Muscle of arm (tissue), 12 donors: ENCODE data around the gene CGB7. TPM values are rescaled to one million over a fixed set of nuclear protein-coding genes. Genes with fewer than 3 reads are reported as not detected.
"Not testable (repeated sequence)": the region's sequence is repeated elsewhere in the genome, so short reads cannot be mapped to it uniquely, and the experiment has no call there.

Experiments used
- DNase-seq: peaks from one replicate; pipeline ENCODE4 v3.0.0-alpha.2; 2013
- polyA plus RNA-seq, 12 donors: library from polyadenylated mRNA; unstranded; fragments of 120-200 nt; gene quantifications; one replicate each; pipeline ENCODE4 v1.2.1, GENCODE V29; 2013; ENCODE audit not compliant: insufficient read length in 12 of 12

The CGB7 gene
- polyA plus RNA-seq, 12 donors = 0.33 to 2.1 (median 0.84) TPM; not detected in 2

- DNase-seq = no peak
Measured at GRCh38 chr19:49073514-49074378, 16.2 kb upstream of the CGB7 start.

- no peak for DNase-seq
Measured at GRCh38 chr19:49071860-49072547, 14.5 kb upstream of the CGB7 start.

GRCh38 chr19:49070416-49070815 lies 12.9 kb upstream of the CGB7 start:
- no peak for DNase-seq

- no peak for DNase-seq
Measured at GRCh38 chr19:49069026-49069425, 11.5 kb upstream of the CGB7 start.

- no peak for DNase-seq
Measured at GRCh38 chr19:49067554-49067953, 10.0 kb upstream of the CGB7 start.

GRCh38 chr19:49065905-49066512 lies 8.5 kb upstream of the CGB7 start:
- no peak for DNase-seq

- no peak for DNase-seq
Measured at GRCh38 chr19:49064768-49065611, 7.4 kb upstream of the CGB7 start, which contains the start of gene NTF4. Gene NTF4, minus strand, starts transcription at chr19:49064818. Its CDS starts 2,821 bp downstream, at chr19:49061997.

GRCh38 chr19:49064029-49064629 lies 6.6 kb upstream of the CGB7 start:
- no peak for DNase-seq

- DNase-seq = no peak
Measured at GRCh38 chr19:49061445-49061844, 3.9 kb upstream of the CGB7 start.

- DNase-seq = no peak
Measured at GRCh38 chr19:49061000-49061399, 3.5 kb upstream of the CGB7 start.

- DNase-seq = no peak
Measured at GRCh38 chr19:49059053-49059452, 1.5 kb upstream of the CGB7 start.

- no peak for DNase-seq
Measured at GRCh38 chr19:49058562-49058961, 1.0 kb upstream of the CGB7 start.

- not testable (repeated sequence) for DNase-seq
Measured at GRCh38 chr19:49056902-49057596, 500 bp downstream of the CGB7 start.

- peak; percentile 35 for DNase-seq
Measured at GRCh38 chr19:49056101-49056901, 1.2 kb downstream of the CGB7 start.

- DNase-seq = not testable (repeated sequence)
Measured at GRCh38 chr19:49050376-49051033, 7.0 kb downstream of the CGB7 start.

- DNase-seq = not testable (repeated sequence)
Measured at GRCh38 chr19:49049834-49050233, 7.7 kb downstream of the CGB7 start.

GRCh38 chr19:49049011-49049410 lies 8.5 kb downstream of the CGB7 start, which contains the start of gene CGB8:
Gene CGB8, minus strand, starts transcription at chr19:49049111. Its CDS starts 372 bp downstream, at chr19:49048739.
- DNase-seq = not testable (repeated sequence)

- DNase-seq = not testable (repeated sequence)
Measured at GRCh38 chr19:49043548-49043947, 14.0 kb downstream of the CGB7 start, which contains the start of gene CGB5. Gene CGB5, plus strand, starts transcription at chr19:49043848. Its CDS starts 362 bp downstream, at chr19:49044210.

- DNase-seq = not testable (repeated sequence)
Measured at GRCh38 chr19:49042666-49043065, 14.9 kb downstream of the CGB7 start.
